GM19438 (cell line): Measurements from ENCODE around the gene CRADD.

Experiments used
- ATAC-seq: cut with Tn5 transposase; IDR thresholded peaks from one replicate; pipeline ENCODE4 v1.9.1; 2021; ENCODE audit warnings: low read depth; ENCODE audit not compliant: unreplicated experiment

CRADD gene

DNA sequence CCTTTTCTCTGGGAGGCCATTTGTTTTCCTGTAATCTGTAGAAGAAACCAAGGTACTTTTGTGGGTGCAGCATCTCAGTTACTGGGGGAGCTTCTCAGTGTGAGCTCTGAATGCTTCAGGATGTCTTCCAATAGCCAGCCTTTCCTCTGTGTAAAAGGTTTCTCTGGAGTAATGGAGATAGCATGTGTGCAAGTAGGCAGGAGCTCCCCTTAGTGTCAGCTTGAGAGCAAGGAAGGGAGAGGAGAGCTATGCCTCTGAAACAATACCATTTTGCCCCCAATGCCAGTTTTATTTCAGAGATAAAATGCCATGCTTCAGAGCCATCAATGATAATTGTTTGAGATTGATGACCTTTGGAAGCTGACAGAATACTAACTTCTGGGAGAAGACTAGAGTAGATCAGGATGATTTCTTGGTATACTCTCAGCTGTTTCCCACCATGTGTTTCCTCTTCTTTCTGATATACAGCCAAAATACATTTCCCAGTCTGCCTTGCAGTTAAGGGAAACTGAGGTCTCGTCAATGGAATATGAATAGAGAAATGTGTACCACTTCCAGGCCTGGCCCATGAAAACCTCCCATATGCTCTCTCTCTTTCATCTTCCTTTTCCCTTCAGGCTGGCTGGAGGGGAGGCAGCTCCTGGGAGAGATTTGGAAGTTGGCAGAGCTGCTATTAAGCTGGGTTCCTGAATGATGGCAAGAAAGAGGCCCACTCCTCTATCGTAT, 125.7 kb downstream of the CRADD start:
- ATAC-seq = no peak

DNA sequence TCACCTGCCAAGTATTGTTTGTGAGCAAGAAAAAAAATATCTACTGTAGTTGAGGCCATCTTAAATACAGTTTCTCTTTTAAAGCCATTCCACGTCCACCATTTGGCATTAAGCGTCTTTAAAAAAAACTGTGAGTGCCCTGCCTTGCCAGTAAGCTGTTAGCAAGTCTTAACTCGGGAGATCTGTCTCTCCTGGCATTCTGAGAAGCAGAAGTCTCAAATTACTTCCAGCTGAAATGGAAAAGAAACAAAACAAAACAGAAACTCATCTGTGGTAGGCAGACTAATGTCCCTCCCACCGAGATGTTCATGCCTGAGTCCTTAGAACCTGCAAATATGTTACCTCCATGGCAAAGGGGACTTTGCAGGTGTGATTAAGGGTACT, 126.2 kb downstream of the CRADD start:
- no peak for ATAC-seq

DNA sequence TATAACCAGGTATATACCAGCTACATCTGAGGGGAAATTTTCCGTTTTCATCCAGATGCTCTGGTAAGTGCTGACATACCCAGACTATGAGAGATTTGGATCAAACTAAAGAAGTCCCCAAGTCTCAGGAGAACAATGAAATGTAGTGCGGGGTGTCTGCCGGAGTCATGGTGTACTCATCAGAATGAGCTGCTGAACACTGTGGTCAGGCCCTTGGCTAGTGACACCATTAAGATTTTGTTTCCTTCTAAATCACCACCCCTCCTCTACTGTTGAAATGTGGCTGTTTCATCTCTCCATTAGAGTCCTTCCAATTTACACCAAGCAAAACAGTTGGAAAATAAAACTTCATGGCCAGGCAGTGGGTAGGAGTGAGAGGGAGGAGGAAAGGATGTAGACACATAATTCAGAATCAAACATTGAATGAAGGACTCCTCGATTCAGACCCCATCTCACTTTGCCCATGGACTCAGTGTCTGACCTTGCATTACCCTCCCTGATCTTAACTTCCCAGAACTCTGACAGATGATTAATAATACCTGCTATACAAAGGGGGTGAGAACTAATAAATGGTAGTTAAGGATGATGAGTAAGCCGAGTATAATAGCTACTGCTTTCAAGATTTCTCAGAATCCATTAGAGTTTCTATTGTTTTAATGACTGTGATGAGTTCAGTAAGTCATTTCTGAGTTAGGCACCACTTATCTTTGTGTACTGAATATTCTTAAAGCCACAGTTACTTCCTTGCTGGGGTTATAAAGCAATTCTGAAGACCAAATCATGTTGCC, 127.4 kb downstream of the CRADD start:
- no peak for ATAC-seq

DNA sequence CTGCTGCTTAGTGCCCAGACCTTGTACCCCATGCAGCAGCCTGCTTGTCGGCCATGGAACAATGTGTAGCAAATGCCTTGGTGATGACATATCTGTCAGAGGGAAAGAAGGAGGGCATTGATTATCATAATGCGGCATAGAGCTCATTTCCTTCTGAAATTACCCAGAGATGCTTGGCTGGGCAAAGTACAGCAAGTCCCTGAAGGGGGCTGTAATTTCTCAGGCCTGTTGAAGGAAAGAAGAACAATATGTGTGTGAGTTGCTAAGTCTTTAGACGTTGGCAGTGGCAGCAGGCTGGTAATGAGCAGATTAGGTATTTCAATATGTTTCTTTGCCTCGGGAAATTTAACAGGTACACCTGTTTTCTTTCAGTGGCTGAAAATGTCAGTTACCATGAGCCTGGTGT, 128.6 kb downstream of the CRADD start:
- ATAC-seq = no peak

DNA sequence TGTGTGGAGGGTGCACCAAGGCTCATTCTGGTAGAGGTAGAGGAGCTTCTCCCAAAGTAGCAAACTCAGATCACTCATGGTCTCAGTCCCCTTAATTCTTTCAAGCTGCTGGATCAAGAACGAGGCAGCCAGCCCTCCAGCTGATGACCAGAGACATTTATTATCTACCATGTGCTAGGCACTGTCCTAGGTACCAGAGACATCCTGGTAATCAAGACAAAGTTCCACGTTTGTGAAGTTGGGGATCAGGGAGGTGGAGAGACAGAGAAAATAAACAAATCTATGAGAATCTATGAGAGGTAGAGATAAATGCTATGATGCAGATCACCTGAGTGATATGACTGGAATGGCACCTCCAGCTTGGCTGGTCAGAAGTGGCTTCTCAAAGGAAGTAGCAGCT, 130.2 kb downstream of the CRADD start:
- no peak for ATAC-seq

DNA sequence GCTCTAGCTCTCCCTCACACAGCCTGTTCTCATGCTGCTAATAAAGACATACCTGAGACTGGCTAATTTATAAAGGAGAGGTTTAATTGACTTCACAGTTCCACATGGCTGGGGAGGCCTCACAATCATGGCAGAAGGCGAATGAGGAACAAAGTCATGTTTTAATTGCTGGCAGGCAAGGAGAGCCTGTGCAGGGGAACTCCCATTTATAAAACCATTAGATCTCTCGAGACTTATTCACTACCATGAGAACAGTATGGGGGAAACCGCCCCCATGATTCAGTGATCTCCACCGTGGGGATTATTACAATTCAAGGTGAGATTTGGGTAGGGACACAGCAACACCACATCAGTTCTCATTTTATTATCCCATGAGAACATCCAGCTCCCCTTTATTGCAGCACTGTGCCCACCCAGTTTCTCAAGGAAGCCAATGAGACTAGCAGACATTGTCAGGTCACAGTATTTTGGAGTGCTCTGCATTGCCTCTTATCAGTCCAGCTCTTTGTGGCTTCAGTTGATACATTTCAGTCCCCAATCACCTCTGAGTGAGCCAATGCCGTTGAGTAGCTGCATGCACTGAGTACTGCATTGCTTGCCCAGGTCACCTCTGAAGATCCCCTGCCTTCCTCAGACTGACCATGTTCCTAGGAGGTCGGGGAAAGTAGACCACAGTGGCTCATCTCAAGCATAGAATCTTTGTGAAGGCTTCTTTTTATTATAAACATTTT, 131.2 kb downstream of the CRADD start:
- no peak for ATAC-seq

DNA sequence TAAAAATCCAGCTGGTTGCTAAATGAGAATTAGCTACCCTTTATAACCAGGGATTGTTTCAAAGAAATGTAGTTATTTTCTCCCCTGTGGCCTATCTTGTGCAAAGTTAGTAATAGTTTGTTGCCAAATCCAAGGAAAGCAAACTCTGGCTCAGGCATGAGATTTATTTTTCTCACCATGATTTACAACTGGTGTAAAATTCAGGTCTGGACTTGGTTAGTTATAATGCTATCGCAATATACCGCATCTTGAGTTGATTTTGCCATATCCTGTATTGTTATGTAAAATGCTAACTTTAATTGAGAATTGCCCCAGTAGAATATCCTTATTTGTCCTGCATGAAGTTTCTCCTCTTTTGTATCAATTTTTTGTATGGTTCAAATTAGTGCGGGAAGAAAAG, 135.5 kb downstream of the CRADD start:
- no peak for ATAC-seq

DNA sequence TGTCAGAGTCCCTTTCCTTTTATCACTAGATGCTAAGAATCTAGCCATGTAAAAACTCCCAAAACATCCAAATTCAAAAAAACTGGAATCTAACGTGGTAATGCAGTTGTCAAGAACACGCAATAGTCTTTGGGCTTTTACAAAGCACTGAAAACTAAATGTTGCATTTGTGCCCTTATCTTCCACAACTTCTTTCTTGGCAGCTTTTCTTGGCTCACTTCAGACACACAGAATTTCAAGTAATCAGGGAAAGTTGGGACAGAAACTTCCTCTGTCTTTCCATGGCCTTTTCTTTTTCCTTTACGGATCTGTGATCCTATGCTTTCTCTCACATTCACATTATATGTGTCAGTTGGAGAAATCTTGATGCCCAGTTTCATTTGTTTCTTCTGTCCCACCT, 136.0 kb downstream of the CRADD start:
- no peak for ATAC-seq

DNA sequence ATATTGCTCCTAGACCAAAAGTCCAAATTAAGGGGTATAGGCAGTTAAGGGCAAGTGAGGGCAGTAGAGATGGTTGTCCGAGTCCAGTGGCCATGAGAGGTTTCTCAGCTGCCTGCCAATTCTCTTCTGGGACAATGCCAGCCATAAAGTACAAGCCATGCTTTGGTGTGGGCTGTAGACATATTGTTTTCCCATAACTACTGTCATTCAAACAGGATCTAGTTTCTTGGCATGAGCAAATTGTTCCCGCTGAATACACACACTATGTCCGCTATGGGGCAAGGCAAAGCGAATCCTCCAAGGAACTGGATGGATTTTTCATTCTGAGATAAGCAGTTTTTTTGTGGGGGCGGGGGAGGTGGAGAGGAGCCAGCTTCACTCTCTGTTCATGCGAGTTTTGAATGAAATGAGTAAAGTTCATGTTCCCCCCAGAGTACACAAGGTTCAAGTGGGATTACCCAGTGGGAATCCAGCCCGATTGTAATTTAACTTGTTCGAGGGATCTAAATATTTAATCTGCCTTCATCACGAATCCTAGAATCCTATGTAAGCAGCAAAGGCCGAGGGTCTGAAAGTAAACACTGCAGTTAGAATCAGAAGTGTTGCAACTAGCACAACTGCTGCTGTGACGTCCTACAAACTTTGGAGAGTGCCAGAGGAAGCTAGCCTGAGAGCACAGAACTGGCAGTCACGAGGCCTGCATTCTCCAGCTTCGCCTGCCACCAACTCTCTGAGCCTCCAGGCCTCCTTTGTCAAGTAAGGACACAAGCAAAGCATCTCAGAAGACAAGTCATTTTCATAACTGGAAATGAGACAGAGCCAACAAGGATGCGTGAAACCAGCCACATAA, 137.0 kb downstream of the CRADD start:
- no peak for ATAC-seq

DNA sequence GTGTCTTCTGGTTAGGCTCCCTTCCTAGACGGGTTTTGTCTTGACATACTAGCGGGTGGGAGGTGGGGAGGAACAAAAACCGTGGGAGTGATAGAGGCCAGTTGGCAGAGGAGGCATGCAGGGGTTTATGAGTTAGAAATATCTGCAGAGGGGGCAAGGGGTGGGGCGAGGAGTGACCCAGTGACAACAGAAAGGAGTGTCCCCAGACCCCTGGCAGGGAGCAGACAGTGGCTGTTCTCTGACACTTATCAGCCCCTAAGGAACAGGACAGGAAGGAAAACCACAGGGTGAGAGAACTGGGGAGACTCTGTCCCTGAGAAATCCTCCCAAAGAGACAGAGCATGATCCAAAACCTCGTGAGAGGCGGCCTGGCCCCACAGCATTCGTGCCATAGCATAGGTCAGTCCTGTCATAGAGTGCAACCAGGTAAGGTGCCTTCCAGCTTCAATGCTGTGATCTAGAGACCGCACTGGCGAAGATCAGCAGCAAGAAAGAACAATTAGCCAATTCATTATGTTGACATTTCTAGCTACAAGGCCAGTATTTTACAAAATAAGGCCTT, 141.4 kb downstream of the CRADD start:
- ATAC-seq = no peak

DNA sequence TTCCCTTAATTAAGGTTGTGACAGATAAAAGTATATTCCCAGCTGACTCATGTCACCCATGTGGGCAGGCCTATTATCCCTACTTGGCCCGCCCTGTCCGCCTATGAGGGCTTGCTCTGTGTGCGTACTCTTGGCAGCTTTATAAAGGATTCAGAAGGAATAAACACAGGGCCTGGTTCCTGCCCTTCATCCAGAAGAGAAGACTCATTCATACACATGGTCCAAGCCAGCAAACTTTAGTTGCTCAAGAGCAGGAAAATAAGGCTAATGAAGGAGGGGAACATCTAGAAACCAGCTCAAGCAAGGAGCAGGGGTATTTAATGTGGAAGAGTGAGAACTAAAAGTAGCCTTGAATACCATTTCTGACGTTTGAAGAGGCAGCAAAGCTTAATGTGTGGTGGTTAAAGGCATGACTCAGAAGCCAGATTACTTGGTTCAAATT, 141.9 kb downstream of the CRADD start:
- ATAC-seq = no peak

DNA sequence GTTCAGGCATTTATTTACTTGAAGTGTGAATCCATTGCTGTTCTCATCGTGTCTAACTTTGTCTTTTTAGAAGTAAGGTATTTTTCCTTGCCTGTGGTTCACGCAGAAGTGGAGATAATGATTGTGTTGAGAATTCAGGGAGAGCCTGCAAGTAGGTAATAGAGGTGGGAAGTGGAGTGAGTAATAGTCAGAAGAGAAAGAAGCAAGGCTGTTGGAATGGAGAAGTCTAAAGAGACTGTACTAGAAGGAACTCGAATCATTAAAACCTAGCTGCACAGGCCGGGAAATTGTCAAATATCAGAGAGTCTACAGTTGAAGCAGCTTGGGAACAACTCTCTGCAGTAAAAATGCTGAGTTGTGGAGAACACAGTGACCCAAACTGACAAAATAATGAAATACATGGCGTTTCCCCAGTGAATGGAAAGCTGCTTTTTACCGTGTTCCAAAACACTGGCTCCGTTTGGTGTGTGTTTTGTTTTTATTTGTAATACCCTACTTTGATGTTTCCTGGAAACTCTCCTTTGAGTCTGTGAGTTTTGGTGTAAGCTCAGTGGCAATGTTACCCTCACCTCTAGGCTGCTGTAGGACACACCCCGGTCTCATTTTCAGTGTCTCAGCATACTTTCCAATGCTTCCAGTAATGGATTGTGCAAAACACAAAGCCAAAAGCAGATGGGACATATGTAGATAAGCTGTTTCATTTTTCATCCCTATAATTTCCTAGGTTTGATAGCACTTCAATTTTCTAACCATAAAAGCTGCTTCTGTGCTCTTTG, 146.6 kb downstream of the CRADD start:
- no peak for ATAC-seq

DNA sequence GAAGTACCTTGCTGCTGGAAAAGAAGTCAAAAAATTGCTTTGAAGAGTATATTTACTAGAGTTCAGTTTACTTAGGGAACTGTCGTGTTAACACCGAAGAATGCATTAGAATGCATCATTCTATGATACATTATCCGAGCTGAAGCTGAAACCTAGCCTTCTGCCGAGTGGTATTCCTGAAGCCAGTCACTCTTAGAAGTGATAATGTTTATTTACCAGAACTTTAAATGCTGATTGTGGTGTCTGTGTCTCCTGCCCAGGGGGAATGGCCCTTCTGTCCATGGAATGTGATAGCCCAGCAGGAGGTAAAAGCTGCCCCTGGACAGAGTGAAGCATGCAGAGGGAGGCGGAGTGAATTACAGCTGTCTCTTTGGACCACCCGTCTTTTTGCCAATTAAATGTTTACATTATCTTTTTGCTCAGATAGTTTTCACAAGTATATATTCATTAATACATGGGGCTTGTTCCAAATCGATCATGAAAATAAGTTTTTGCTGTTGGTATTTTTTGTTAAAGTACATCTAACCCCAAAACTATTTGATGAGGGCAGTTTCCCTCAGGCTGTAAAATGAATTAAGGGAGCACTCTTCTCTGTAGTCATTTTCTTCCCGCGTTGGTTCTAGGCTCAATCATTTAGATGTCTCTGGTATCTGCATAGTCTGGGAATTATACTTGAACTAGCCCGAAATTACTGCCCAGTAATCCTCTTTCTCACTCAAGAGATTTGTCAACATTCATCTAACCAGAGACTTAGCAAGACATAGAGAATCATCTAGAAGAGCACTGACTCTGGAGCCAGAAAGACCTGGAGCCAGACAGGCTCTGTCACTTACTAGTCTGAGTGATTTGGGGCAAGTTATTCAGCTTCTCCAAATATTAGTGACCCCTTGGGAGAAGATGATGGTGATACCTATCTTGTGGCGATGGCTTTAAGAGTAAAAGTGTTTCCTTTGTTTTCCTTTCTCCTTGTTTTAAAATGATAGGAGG, 147.6 kb downstream of the CRADD start:
- ATAC-seq = no peak

DNA sequence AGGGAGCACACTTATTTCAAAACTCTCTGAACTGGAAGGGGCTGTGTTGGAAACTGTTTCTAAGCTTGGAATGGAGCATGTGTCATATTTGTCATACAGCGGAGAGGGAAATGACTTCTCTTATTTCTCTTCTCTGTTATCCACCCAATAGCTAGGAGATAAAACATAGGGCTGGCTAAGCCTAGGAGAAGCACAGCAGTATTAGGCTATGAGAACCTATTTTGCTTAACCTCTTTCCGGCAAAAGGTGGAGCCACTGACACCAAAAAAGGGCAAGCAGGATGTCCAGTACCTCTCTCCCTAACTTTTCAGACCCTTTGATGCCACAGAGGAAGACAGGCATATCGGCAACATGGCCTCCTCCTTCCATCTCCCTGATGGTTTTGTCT, 148.3 kb downstream of the CRADD start:
- ATAC-seq = no peak

DNA sequence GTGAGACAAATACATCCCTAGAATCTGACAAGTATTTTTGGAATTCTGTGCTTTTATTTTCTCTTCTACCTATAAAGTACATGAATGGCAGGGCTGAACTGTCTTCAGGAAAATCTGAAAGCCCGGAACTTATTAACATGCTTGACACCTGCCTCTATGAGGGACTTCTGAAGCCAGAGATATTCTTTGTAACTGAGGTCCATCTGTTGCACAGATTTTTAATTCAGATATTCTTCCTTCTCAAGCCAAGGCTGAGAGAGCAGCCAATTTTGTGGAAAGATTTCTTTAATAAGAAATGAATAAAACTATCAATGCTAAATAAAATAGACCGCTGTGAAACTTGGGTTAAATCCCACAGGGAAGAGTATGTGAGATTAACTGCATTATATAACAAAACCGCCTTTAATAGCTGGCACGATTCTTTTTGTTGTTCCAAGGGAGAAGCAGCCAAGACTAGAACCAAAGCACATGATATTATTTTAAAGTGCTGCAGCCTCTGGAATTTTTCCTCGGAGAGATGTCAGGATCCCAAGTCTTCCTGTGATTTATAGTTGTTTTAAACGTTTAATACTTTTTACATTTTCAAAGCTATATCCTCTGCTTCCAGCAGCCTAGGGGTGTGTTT, 148.9 kb downstream of the CRADD start:
- ATAC-seq = no peak

DNA sequence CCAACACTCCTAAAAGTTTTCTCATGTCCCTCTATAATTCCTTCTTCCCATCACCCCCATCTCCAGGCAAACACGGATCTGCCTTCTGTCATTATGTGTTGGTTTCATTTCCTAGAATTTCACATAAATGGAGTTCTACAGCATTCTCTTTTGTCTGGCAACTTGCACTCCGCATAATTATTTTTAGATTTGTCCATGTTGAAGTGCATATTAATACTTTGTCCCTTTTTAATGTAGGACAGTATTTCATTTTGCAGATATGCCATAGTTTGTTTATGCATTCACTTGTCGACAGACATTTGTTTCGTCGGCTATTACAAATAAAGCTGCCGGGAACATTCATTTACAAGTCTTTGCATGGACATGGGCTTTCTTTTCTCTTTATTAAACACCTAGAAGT, 150.0 kb downstream of the CRADD start:
- ATAC-seq = no peak

DNA sequence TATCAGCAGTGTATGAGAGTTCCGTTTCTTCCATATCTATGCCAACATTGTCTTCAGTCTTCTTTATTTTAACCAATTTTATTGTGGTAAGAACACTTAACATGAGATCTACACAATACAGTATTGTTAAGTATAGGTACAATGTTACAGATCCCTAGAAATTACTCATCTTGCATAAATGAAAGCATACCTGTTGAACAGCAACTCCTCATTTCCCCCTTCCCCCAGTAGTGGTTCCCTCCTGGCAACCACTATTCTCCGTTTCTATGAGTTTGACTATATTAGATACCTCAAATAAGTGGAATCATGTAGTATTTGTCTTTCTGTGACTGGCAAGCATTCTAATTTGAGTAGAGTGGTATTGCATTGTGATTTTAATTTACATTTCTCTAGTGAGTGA, 150.5 kb downstream of the CRADD start:
- ATAC-seq = no peak

DNA sequence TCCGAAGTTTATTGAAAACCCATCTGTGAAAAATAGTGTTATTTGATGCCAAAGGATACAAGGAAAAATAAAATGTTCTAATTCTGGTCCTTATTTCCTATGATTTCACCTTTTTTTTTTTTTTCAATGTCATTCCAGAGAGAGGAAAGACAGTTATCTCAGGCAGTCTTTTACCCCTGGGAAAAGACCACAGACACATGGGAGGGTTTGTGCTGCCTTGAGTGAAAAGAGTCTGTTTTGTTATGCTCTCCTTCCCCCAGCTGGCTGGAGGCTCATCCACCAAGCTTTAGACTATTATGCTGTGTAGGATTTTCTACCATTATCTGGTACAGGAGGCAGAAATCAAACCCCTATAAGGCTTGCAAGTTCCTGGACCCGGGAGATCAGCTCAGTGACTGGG, 151.8 kb downstream of the CRADD start:
- no peak for ATAC-seq
